ENCODE results near the gene ASXL3.

ASXL3 gene

GRCh38 chr18:33757037-33757436 lies 179.0 kb downstream of the ASXL3 start:
- Histone ChIP-seq H3K27me3 (ENCODE audit: control insufficient read depth, insufficient read depth, low read length) (no peaks in the 10 kb centered on the region), H3K4me2 (ENCODE audit: low read length) (no peak overlapping the region), H3K27ac (no peak overlapping the region), H2AFZ (no peak overlapping the region), H3K79me2 (no peaks in the 10 kb centered on the region), H3K36me3 (ENCODE audit: control insufficient read depth, insufficient read depth, low read length) (no peaks in the 10 kb centered on the region), H3K4me1 (no peaks in the 10 kb centered on the region), H3K9me3 (ENCODE audit: control insufficient read depth, low read length) (no peaks in the 10 kb centered on the region), H3K9ac (no peak overlapping the region), H3K4me3 (ENCODE audit: low read depth, low read length) (no peak overlapping the region)
- no peak for TF ChIP-seq CTCF (IDR thresholded peaks at IDR 0.05)

DNA sequence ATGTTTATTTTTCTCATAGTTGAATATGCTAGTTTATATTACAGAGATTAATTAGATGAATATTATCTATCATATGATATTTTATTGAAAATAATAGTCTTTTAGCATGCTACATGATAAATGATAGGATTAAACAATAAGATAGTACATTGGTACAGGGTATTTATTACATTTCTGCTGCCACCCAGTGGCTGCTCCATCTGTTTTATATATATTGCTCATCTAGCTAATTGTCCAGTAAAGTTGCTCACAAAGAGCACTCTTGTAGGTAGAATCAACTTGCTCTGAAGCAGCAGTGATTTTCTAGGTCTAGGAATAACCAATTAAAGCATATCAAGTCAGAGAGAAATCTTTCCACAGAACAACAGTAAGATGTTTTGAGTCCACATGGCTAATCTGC lies 183.3 kb downstream of the ASXL3 start:
- no peak for TF ChIP-seq CTCF (IDR thresholded peaks at IDR 0.05)
- Histone ChIP-seq H3K4me2 (ENCODE audit: low read length) (no peak overlapping the region), H3K36me3 (ENCODE audit: control insufficient read depth, insufficient read depth, low read length) (no peaks in the 10 kb centered on the region)

GRCh38 chr18:33781429-33781828 lies 203.4 kb downstream of the ASXL3 start:
- TF ChIP-seq CTCF (IDR thresholded peaks at IDR 0.05), result no peak
- Histone ChIP-seq H3K27ac (no peak overlapping the region), H3K4me2 (ENCODE audit: low read length) (no peak overlapping the region), H3K27me3 (ENCODE audit: control insufficient read depth, insufficient read depth, low read length) (no peaks in the 10 kb centered on the region), H3K4me3 (ENCODE audit: low read depth, low read length) (no peak overlapping the region), H3K79me2 (no peaks in the 10 kb centered on the region), H3K9me3 (ENCODE audit: control insufficient read depth, low read length) (no peaks in the 10 kb centered on the region), H3K36me3 (ENCODE audit: control insufficient read depth, insufficient read depth, low read length) (no peaks in the 10 kb centered on the region), H3K4me1 (no peaks in the 10 kb centered on the region), H2AFZ (no peak overlapping the region), H3K9ac (no peak overlapping the region)

More for the DNA sequence above, 183.3 kb downstream of the ASXL3 start:
- no peaks in the 10 kb centered on the region for H3K27me3 ChIP-seq (ENCODE audit: control insufficient read depth, insufficient read depth, low read length)
- no peak overlapping the region for H3K27ac ChIP-seq
- no peak overlapping the region for H2AFZ ChIP-seq
- H3K79me2 ChIP-seq, result no peaks in the 10 kb centered on the region
- no peaks in the 10 kb centered on the region for H3K4me1 ChIP-seq
- H3K9me3 ChIP-seq (ENCODE audit: control insufficient read depth, low read length), result no peaks in the 10 kb centered on the region
- H3K9ac ChIP-seq, result no peak overlapping the region
- no peak overlapping the region for H3K4me3 ChIP-seq (ENCODE audit: low read depth, low read length)
